GM12878 (cell line): ENCODE measurements around the gene TAB2. TPM values are rescaled to one million over a fixed set of nuclear protein-coding genes. Genes with fewer than 3 reads are reported as not detected.
A peak's percentile ranks its signal among the peaks of the same experiment; 100 is the strongest.

Experiments
- EED ChIP-seq: sonication (generic); IDR thresholded peaks from 2 replicates; pipeline ENCODE4 v1.6.1; 2016; ENCODE audit warnings: antibody characterized with exemption, low read depth
- ETV6 ChIP-seq, 2 experiments: fragments of 450-650 bp in 1 of 2; IDR thresholded peaks in 1 of 2; conservative IDR thresholded peaks in 1 of 2; 2 replicates each; pipeline ENCODE4 v1.6.1; 2014; ENCODE audit warnings: antibody characterized with exemption in 1 of 2, borderline replicate concordance in 1 of 2, low read depth in 1 of 2, mild to moderate bottlenecking in 1 of 2, moderate library complexity in 1 of 2
- EZH2 ChIP-seq: IDR thresholded peaks from 2 replicates; pipeline ENCODE4 v1.6.1; 2012; ENCODE audit warnings: low read depth, mild to moderate bottlenecking, control low read depth, inconsistent platforms, low read length, borderline replicate concordance; ENCODE audit not compliant: control insufficient read depth
- HDAC2 ChIP-seq: fragments of 200-600 bp; sonication (generic); IDR thresholded peaks from 2 replicates; pipeline ENCODE4 v1.6.1; 2017
- JUNB ChIP-seq: IDR thresholded peaks from 2 replicates; pipeline ENCODE4 v1.6.1; 2016; ENCODE audit warnings: antibody characterized with exemption, mild to moderate bottlenecking
- KDM1A ChIP-seq: fragments of 200-600 bp; sonication (generic); IDR thresholded peaks from 2 replicates; pipeline ENCODE4 v1.6.1; 2016; ENCODE audit warnings: borderline replicate concordance
- MEF2A ChIP-seq: IDR thresholded peaks from 2 replicates; pipeline ENCODE4 v1.6.1; 2011; ENCODE audit warnings: low read depth, mild to moderate bottlenecking, low read length, moderate library complexity; ENCODE audit not compliant: insufficient read depth
- NFYA ChIP-seq: IDR thresholded peaks from 2 replicates; pipeline ENCODE4 v1.6.1; 2011; ENCODE audit warnings: low read depth, mild to moderate bottlenecking, low read length, improper control_type of control experiment, borderline replicate concordance
- PAX5 ChIP-seq: IDR thresholded peaks from 2 replicates; pipeline ENCODE4 v1.6.1; 2011; ENCODE audit warnings: low read depth, low read length, borderline replicate concordance
- POU2F2 ChIP-seq: IDR thresholded peaks from 3 replicates; pipeline ENCODE4 v1.6.1; 2011; ENCODE audit warnings: low read depth, mild to moderate bottlenecking, low read length, borderline replicate concordance
- SMAD5 ChIP-seq: IDR thresholded peaks from 2 replicates; pipeline ENCODE4 v1.6.1; 2016; ENCODE audit warnings: antibody characterized with exemption, low read depth
- SMC3 ChIP-seq: IDR thresholded peaks from 2 replicates; pipeline ENCODE4 v1.6.1; 2011; ENCODE audit warnings: low read length, improper control_type of control experiment, borderline replicate concordance
- SP1 ChIP-seq: IDR thresholded peaks from one replicate; pipeline ENCODE4 v1.6.1; 2011; ENCODE audit warnings: low read depth, low read length
- TAF1 ChIP-seq: IDR thresholded peaks from 2 replicates; pipeline ENCODE4 v1.6.1; 2011; ENCODE audit warnings: mild to moderate bottlenecking, low read depth, low read length, borderline replicate concordance
- TCF7 ChIP-seq: IDR thresholded peaks from 2 replicates; pipeline ENCODE4 v1.6.1; 2014; ENCODE audit warnings: antibody characterized with exemption, borderline replicate concordance
- ZZZ3 ChIP-seq: IDR thresholded peaks from 2 replicates; pipeline ENCODE4 v1.6.1; 2011; ENCODE audit warnings: low read depth; ENCODE audit not compliant: control insufficient read depth, insufficient read length
- polyA plus RNA-seq, 11 experiments: library from polyadenylated mRNA; depleted of rRNA in 4 of 11; unstranded in 6 of 11; stranded (reverse) in 5 of 11; fragments of >200 nt; fragmentation: Nextera tagmentation in 4 of 11; fragmentation: Illumina TruSeq in 1 of 11; extraction: Ambion mirVana in 4 of 11; extraction: Trizol in 1 of 11; gene quantifications; 1 replicate in 1 of 11; 2 replicates in 10 of 11; pipeline versions ENCODE4 v1.2.1 to v1.2.3, GENCODE V29; 2011 to 2016; ENCODE audit warnings: inconsistent platforms in 2 of 11, missing spikeins in 2 of 11, low read depth in 1 of 11
- total RNA-seq, 4 experiments: library from RNA; depleted of rRNA in 3 of 4; stranded (reverse); fragments of >200 nt in 3 of 4; fragmentation: Illumina TruSeq in 1 of 4; extraction: Trizol in 1 of 4; gene quantifications; 2 replicates each; pipeline versions ENCODE4 v1.2.1 to v1.2.3, GENCODE V29; 2013 to 2021
- TF ChIP-seq, protein P1 (sequence below): fragments of 450-650 bp; formaldehyde crosslinking; IDR thresholded peaks from 2 replicates; pipeline ENCODE4 v1.4.0; 2020; ENCODE audit warnings: mild to moderate bottlenecking, moderate library complexity
- TF ChIP-seq, protein P2 (sequence below): IDR thresholded peaks from 2 replicates; pipeline ENCODE4 v1.6.1; 2012; ENCODE audit warnings: mild to moderate bottlenecking, low read depth, low read length
- TF ChIP-seq, protein P3 (sequence below): fragments of 150-350 bp; IDR thresholded peaks from 2 replicates; pipeline ENCODE4 v1.6.1; 2014; ENCODE audit warnings: mild to moderate bottlenecking, low read depth, low read length
- TF ChIP-seq, protein P4 (sequence below): fragments of 450-650 bp; IDR thresholded peaks from 2 replicates; pipeline ENCODE4 v1.6.1; 2016; ENCODE audit warnings: mild to moderate bottlenecking

Gene TAB2
- total and polyA plus RNA-seq, 10 of the 15 experiments (the other 5 are each of a cell fraction or from before 2014, with no cell fraction given) = 8.9 to 66.3 (median 23.0) TPM

DNA sequence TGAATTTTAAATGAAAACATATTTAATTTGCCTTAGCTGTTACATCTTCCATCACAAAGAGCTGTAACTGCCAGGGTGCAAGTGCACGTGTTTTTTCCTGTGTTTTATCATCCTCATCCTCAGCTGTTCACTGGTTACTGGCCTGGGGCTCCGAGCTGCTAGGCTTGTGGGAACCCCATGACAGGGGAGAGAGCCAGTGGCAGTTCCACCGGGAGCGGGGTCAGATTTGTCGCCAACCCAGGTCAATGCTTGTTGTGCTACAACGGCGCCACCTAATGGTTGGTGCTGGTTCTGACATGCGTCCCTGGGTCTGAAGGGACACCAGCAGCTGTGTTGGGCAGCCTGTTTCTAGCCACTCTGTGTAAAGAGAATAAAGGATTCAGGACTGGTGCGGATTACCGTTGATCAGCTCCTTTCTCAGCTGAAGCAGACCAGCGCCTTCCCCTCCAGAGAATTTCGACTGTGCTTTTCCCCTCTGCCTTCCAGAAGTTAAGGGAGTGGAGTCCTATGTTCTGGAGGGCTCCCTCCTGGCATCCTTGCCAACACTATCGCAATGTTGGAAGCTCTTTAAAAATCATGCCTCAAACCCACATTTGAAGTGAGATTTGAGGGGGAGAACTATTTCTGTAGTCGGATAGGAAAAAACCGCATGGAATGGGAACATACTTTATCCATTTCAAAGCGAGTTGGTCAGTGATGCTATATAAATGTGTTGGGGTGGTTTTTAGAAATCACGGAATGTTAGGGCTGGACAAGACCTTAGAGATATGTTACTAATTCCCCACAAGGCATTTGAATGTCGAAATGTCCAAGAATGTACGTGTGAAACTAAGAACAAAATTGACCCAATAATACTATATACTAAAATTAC is 114.6 kb downstream of the TAB2 start (continued):
- TF ChIP-seq JUNB (no peak), TCF7 (no peak), SP1 (no peak), ZZZ3 (no peak), ETV6 (conservative IDR thresholded peaks at IDR 0.05 in 1 of 2, IDR thresholded peaks at IDR 0.05 in 1 of 2; ENCODE audit: borderline replicate concordance in 1 of 2, low read depth in 1 of 2) (no peak), SMC3 (peak; percentile 99), EED (peak; percentile 67), POU2F2 (peak; percentile 66; the same call in 1 of the 3 replicates), NFYA (no peak), MEF2A (no peak), EZH2 (no peak), KDM1A (no peak), HDAC2 (no peak), SMAD5 (no peak), PAX5 (no peak; the same call in 1 of the 2 replicates), TAF1 (no peak)
- TF ChIP-seq, protein P1, sequence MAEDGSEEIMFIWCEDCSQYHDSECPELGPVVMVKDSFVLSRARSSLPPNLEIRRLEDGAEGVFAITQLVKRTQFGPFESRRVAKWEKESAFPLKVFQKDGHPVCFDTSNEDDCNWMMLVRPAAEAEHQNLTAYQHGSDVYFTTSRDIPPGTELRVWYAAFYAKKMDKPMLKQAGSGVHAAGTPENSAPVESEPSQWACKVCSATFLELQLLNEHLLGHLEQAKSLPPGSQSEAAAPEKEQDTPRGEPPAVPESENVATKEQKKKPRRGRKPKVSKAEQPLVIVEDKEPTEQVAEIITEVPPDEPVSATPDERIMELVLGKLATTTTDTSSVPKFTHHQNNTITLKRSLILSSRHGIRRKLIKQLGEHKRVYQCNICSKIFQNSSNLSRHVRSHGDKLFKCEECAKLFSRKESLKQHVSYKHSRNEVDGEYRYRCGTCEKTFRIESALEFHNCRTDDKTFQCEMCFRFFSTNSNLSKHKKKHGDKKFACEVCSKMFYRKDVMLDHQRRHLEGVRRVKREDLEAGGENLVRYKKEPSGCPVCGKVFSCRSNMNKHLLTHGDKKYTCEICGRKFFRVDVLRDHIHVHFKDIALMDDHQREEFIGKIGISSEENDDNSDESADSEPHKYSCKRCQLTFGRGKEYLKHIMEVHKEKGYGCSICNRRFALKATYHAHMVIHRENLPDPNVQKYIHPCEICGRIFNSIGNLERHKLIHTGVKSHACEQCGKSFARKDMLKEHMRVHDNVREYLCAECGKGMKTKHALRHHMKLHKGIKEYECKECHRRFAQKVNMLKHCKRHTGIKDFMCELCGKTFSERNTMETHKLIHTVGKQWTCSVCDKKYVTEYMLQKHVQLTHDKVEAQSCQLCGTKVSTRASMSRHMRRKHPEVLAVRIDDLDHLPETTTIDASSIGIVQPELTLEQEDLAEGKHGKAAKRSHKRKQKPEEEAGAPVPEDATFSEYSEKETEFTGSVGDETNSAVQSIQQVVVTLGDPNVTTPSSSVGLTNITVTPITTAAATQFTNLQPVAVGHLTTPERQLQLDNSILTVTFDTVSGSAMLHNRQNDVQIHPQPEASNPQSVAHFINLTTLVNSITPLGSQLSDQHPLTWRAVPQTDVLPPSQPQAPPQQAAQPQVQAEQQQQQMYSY (CRISPR knock-in tag) = no peak
- TF ChIP-seq, protein P2, sequence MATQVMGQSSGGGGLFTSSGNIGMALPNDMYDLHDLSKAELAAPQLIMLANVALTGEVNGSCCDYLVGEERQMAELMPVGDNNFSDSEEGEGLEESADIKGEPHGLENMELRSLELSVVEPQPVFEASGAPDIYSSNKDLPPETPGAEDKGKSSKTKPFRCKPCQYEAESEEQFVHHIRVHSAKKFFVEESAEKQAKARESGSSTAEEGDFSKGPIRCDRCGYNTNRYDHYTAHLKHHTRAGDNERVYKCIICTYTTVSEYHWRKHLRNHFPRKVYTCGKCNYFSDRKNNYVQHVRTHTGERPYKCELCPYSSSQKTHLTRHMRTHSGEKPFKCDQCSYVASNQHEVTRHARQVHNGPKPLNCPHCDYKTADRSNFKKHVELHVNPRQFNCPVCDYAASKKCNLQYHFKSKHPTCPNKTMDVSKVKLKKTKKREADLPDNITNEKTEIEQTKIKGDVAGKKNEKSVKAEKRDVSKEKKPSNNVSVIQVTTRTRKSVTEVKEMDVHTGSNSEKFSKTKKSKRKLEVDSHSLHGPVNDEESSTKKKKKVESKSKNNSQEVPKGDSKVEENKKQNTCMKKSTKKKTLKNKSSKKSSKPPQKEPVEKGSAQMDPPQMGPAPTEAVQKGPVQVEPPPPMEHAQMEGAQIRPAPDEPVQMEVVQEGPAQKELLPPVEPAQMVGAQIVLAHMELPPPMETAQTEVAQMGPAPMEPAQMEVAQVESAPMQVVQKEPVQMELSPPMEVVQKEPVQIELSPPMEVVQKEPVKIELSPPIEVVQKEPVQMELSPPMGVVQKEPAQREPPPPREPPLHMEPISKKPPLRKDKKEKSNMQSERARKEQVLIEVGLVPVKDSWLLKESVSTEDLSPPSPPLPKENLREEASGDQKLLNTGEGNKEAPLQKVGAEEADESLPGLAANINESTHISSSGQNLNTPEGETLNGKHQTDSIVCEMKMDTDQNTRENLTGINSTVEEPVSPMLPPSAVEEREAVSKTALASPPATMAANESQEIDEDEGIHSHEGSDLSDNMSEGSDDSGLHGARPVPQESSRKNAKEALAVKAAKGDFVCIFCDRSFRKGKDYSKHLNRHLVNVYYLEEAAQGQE = no peak
- TF ChIP-seq, protein P3, sequence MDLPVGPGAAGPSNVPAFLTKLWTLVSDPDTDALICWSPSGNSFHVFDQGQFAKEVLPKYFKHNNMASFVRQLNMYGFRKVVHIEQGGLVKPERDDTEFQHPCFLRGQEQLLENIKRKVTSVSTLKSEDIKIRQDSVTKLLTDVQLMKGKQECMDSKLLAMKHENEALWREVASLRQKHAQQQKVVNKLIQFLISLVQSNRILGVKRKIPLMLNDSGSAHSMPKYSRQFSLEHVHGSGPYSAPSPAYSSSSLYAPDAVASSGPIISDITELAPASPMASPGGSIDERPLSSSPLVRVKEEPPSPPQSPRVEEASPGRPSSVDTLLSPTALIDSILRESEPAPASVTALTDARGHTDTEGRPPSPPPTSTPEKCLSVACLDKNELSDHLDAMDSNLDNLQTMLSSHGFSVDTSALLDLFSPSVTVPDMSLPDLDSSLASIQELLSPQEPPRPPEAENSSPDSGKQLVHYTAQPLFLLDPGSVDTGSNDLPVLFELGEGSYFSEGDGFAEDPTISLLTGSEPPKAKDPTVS = no peak
- TF ChIP-seq, protein P4, sequence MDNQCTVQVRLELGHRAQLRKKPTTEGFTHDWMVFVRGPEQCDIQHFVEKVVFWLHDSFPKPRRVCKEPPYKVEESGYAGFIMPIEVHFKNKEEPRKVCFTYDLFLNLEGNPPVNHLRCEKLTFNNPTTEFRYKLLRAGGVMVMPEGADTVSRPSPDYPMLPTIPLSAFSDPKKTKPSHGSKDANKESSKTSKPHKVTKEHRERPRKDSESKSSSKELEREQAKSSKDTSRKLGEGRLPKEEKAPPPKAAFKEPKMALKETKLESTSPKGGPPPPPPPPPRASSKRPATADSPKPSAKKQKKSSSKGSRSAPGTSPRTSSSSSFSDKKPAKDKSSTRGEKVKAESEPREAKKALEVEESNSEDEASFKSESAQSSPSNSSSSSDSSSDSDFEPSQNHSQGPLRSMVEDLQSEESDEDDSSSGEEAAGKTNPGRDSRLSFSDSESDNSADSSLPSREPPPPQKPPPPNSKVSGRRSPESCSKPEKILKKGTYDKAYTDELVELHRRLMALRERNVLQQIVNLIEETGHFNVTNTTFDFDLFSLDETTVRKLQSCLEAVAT = peak; percentile 59
